HG02798 (cell line): ENCODE results near the gene MED12L.

ENCODE experiments used
- ATAC-seq: cut with Tn5 transposase; IDR thresholded peaks from one replicate; pipeline ENCODE4 v1.9.1; 2021; ENCODE audit warnings: mild to moderate bottlenecking; ENCODE audit not compliant: unreplicated experiment, poor library complexity

Gene MED12L

GRCh38 chr3:151133175-151133574 lies 47.7 kb downstream of the MED12L start:
- ATAC-seq = no peak

GRCh38 chr3:151133917-151134450 lies 48.5 kb downstream of the MED12L start:
- no peak for ATAC-seq

GRCh38 chr3:151135541-151136337 lies 50.3 kb downstream of the MED12L start:
- no peak for ATAC-seq

GRCh38 chr3:151142929-151143328 lies 57.5 kb downstream of the MED12L start:
- no peak for ATAC-seq

- ATAC-seq = no peak
Observed at GRCh38 chr3:151144016-151144415, 58.6 kb downstream of the MED12L start.

GRCh38 chr3:151144760-151145159 lies 59.3 kb downstream of the MED12L start:
- no peak for ATAC-seq

GRCh38 chr3:151145713-151146070 lies 60.2 kb downstream of the MED12L start:
- no peak for ATAC-seq

GRCh38 chr3:151146071-151146730 lies 60.7 kb downstream of the MED12L start:
- ATAC-seq = peak; percentile 90

GRCh38 chr3:151146731-151147091 lies 61.2 kb downstream of the MED12L start:
- no peak for ATAC-seq

- no peak for ATAC-seq
Observed at GRCh38 chr3:151147299-151147698, 61.8 kb downstream of the MED12L start.

- no peak for ATAC-seq
Observed at GRCh38 chr3:151152455-151153079, 67.1 kb downstream of the MED12L start.

- no peak for ATAC-seq
Observed at GRCh38 chr3:151154566-151154965, 69.1 kb downstream of the MED12L start.

- no peak for ATAC-seq
Observed at GRCh38 chr3:151155409-151156128, 70.1 kb downstream of the MED12L start.

- peak; percentile 85 for ATAC-seq
Observed at GRCh38 chr3:151156618-151157216, 71.3 kb downstream of the MED12L start.

- no peak for ATAC-seq
Observed at GRCh38 chr3:151159806-151160205, 74.3 kb downstream of the MED12L start.

- no peak for ATAC-seq
Observed at GRCh38 chr3:151165226-151165625, 79.8 kb downstream of the MED12L start.

GRCh38 chr3:151166161-151166560 lies 80.7 kb downstream of the MED12L start:
- no peak for ATAC-seq

GRCh38 chr3:151168269-151169094 lies 83.0 kb downstream of the MED12L start:
- peak; percentile 67 for ATAC-seq

- ATAC-seq = peak; percentile 35
Observed at GRCh38 chr3:151169262-151169947, 83.9 kb downstream of the MED12L start.
